ENCODE results near the gene FRRS1. TPM values are rescaled to one million over a fixed set of nuclear protein-coding genes. Genes with fewer than 3 reads are reported as not detected.

Gene FRRS1
- total and polyA plus RNA-seq, 7 donors = 0.34 to 4.1 (median 3.1) TPM

DNA sequence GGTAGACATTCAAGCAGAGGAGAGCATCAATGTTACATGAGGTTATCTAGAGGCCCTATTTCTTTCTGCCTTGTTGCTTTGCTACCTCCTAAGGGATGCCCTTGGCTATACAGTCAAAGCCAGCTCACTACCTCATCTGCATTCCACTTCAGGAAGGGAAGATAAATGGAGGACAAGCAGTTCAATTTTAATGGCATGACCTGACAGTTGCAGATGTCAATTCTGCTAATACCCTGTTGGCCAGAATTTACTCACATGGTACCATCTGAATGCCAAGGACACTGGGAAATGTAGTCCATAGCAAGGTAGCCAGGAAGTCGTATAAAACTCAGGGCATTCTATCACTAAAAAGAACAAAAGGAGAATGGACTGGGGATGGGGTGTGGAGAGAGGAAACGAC lies 89.0 kb downstream of the FRRS1 start:
- intact Hi-C loops (cut with DNase I) = no loop called here
- Histone ChIP-seq H3K36me3 (ENCODE audit: insufficient read depth in 1 of 2, low read depth in 1 of 2) (peaks cover 8 to 95% of the 10 kb centered on the region in 2 donors), H3K27me3 (ENCODE audit: insufficient read depth in 3 of 3, low read length in 2 of 3) (no peaks in the 10 kb centered on the region), H3K27ac (peak overlapping the region; percentile 86), H3K4me1 (peaks cover 88% of the 10 kb centered on the region), H3K9me3 (no peaks in the 10 kb centered on the region), H3K4me3 (no peak overlapping the region)
- TF ChIP-seq, protein P1, sequence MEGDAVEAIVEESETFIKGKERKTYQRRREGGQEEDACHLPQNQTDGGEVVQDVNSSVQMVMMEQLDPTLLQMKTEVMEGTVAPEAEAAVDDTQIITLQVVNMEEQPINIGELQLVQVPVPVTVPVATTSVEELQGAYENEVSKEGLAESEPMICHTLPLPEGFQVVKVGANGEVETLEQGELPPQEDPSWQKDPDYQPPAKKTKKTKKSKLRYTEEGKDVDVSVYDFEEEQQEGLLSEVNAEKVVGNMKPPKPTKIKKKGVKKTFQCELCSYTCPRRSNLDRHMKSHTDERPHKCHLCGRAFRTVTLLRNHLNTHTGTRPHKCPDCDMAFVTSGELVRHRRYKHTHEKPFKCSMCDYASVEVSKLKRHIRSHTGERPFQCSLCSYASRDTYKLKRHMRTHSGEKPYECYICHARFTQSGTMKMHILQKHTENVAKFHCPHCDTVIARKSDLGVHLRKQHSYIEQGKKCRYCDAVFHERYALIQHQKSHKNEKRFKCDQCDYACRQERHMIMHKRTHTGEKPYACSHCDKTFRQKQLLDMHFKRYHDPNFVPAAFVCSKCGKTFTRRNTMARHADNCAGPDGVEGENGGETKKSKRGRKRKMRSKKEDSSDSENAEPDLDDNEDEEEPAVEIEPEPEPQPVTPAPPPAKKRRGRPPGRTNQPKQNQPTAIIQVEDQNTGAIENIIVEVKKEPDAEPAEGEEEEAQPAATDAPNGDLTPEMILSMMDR (IDR thresholded peaks at IDR 0.05) = no peak
- 48 to 64% (median 50%) methylated on average over 2 of the region's 2 CpGs for WGBS, 3 donors
- ATAC-seq (peak; percentile 32 to 75 (median 73)), DNase-seq (no peak)

DNA sequence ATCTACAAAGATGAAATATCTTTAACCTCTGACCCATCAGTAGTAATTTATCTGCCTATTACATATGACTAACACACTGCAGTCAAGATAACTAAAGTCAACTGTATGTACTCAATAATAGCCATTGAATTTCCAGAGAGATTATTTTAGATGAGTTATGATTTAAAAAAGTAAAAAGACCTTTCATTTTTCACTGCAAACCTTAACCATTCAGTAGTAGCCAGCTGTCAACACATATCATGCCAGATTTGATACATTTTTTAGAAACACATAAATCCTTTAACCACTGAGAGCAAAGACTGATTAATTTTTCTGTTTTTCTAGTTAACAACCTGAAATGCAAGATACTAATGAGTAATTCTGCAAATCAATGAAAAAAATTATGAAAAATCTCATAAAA lies 89.6 kb downstream of the FRRS1 start:
- peaks cover 8 to 92% of the 10 kb centered on the region in 2 donors for H3K36me3 ChIP-seq (ENCODE audit: insufficient read depth in 1 of 2, low read depth in 1 of 2)

GRCh38 chr1:99675994-99676393 lies 90.4 kb downstream of the FRRS1 start:
- Histone ChIP-seq H3K9me3 (no peaks in the 10 kb centered on the region), H3K27me3 (ENCODE audit: insufficient read depth in 3 of 3, low read length in 2 of 3) (no peaks in the 10 kb centered on the region), H3K27ac (peak overlapping the region; percentile 86), H3K4me3 (peak overlapping the region; percentile 14), H3K36me3 (ENCODE audit: insufficient read depth in 1 of 2, low read depth in 1 of 2) (peaks cover 8 to 94% of the 10 kb centered on the region in 2 donors), H3K4me1 (peaks cover 88% of the 10 kb centered on the region)
- TF ChIP-seq, protein P1 (IDR thresholded peaks at IDR 0.05) = no peak
- intact Hi-C loops (cut with DNase I) = no loop called here
- no peak for DNase-seq
- no peak for ATAC-seq
- 97 to 100% (median 97%) methylated on average over 1 of the region's 1 CpG for WGBS, 3 donors

More for the DNA sequence above, 89.6 kb downstream of the FRRS1 start:
- DNase-seq (no peak), ATAC-seq (no peak)
- no peaks in the 10 kb centered on the region for H3K9me3 ChIP-seq
- intact Hi-C loops (cut with DNase I) = no loop called here
- no peaks in the 10 kb centered on the region for H3K27me3 ChIP-seq (ENCODE audit: insufficient read depth in 3 of 3, low read length in 2 of 3)
- TF ChIP-seq, protein P1 (IDR thresholded peaks at IDR 0.05) = no peak
- H3K27ac ChIP-seq = peak overlapping the region; percentile 86
- no peak overlapping the region for H3K4me3 ChIP-seq
- peaks cover 88% of the 10 kb centered on the region for H3K4me1 ChIP-seq

- peak in 2 of 4 donors; percentile 24 to 37 for ATAC-seq
- H3K27ac ChIP-seq = peak overlapping the region; percentile 86
- H3K4me3 ChIP-seq = peak overlapping the region; percentile 14
- peaks cover 89% of the 10 kb centered on the region for H3K4me1 ChIP-seq
- no peak for DNase-seq
- TF ChIP-seq, protein P1 (IDR thresholded peaks at IDR 0.05) = no peak
- no peaks in the 10 kb centered on the region for H3K27me3 ChIP-seq (ENCODE audit: insufficient read depth in 3 of 3, low read length in 2 of 3)
- H3K9me3 ChIP-seq = no peaks in the 10 kb centered on the region
- H3K36me3 ChIP-seq (ENCODE audit: insufficient read depth in 1 of 2, low read depth in 1 of 2) = peaks cover 8 to 94% of the 10 kb centered on the region in 2 donors
- intact Hi-C loops (cut with DNase I) = no loop called here
Measured at GRCh38 chr1:99675292-99675691, 91.1 kb downstream of the FRRS1 start.
